H1 (cell line): ENCODE results near the gene TBC1D13. TPM values are rescaled to one million over a fixed set of nuclear protein-coding genes. Genes with fewer than 3 reads are reported as not detected.

Source experiments
- CBX8 ChIP-seq: fragments of 300-800, 300-1000 bp; sonication (generic); IDR thresholded peaks from 2 replicates; pipeline ENCODE4 v1.7.1; 2016; ENCODE audit warnings: low read depth, low read length, borderline replicate concordance
- CTBP2 ChIP-seq: IDR thresholded peaks from 2 replicates; pipeline ENCODE4 v1.7.0; 2011; ENCODE audit warnings: borderline replicate concordance, mild to moderate bottlenecking, moderate library complexity, mixed read lengths, low read length; ENCODE audit not compliant: insufficient read depth, insufficient read length
- POLR2A ChIP-seq, 2 experiments: IDR thresholded peaks; 1 replicate in 1 of 2; 2 replicates in 1 of 2; pipeline ENCODE4 v1.6.1; 2011; ENCODE audit warnings: low read depth in 2 of 2, low read length in 2 of 2, mild to moderate bottlenecking in 2 of 2; ENCODE audit errors: control extremely low read depth in 1 of 2
- SIX5 ChIP-seq: IDR thresholded peaks from 2 replicates; pipeline ENCODE4 v1.6.1; 2011; ENCODE audit warnings: mild to moderate bottlenecking, low read depth, low read length
- SUZ12 ChIP-seq: fragments of 200-600 bp; sonication (generic); IDR thresholded peaks from 2 replicates; pipeline ENCODE4 v1.6.1; 2012; ENCODE audit warnings: mild to moderate bottlenecking, inconsistent platforms, low read length, moderate library complexity, mixed read lengths
- TAF7 ChIP-seq: optimal IDR thresholded peaks from 2 replicates; pipeline ENCODE3; 2011; ENCODE audit warnings: low read depth, mild to moderate bottlenecking, inconsistent platforms, low read length, moderate library complexity, borderline replicate concordance
- polyA plus RNA-seq, 7 experiments: library from polyadenylated mRNA; depleted of rRNA in 3 of 7; stranded (reverse) in 5 of 7; unstranded in 2 of 7; fragments of >200 nt in 5 of 7; fragments of 200-250 nt in 2 of 7; gene quantifications; 1 replicate in 5 of 7; 2 replicates in 1 of 7; 4 replicates in 1 of 7; pipeline versions ENCODE4 v1.2.1 to v1.2.3, GENCODE V29; 2011 to 2013; ENCODE audit warnings: missing spikeins in 2 of 7, mixed read lengths in 2 of 7
- total RNA-seq: library from RNA; stranded (reverse); fragmentation: NEBNext Ultra II Directional; extraction: Animal tissue kit (Norgen Biotek cat#: 25700); gene quantifications from 2 replicates; pipeline ENCODE4 v1.2.1, GENCODE V29; 2021

Gene TBC1D13
- total and polyA plus RNA-seq, 2 of the 8 experiments (the other 6 are each of a cell fraction or from before 2014, with no cell fraction given), result 21.3 to 24.7 TPM

- TF ChIP-seq SIX5, result no peak
- no peak for TF ChIP-seq TAF7
- no peak for TF ChIP-seq POLR2A (IDR thresholded peaks at IDR 0.05; ENCODE audit: control extremely low read depth in 1 of 2, low read depth in 2 of 2, low read length in 2 of 2)
- no peak for TF ChIP-seq CBX8
- TF ChIP-seq CTBP2, result no peak
- TF ChIP-seq SUZ12, result no peak
These were observed 16.6 kb upstream of the TBC1D13 start (continued) for GRCh38 chr9:128770286-128771030.
